Effector memory CD4-positive, alpha-beta T cell (primary cell): ENCODE results near the gene ZNF382.
A peak's percentile ranks its signal among the peaks of the same experiment; 100 is the strongest.

Source experiments
- DNase-seq, 3 donors: peaks; one replicate each; pipeline ENCODE4 v3.0.0-alpha.2; 2020
- H3K27ac ChIP-seq: 2 replicates; pipeline ENCODE4 v1.7.0; 2013; ENCODE audit warnings: mild to moderate bottlenecking, low read length, moderate library complexity; ENCODE audit not compliant: insufficient read depth, poor library complexity, severe bottlenecking
- H3K27me3 ChIP-seq: replicated peaks from 2 replicates; pipeline ENCODE4 v1.7.0; 2013; ENCODE audit warnings: mild to moderate bottlenecking, low read length; ENCODE audit not compliant: insufficient read depth, control insufficient read depth, poor library complexity, severe bottlenecking
- H3K36me3 ChIP-seq: 2 replicates; pipeline ENCODE4 v1.7.0; 2013; ENCODE audit warnings: mild to moderate bottlenecking, low read length, moderate library complexity; ENCODE audit not compliant: control insufficient read depth, insufficient read depth
- H3K4me1 ChIP-seq: 2 replicates; pipeline ENCODE4 v1.7.0; 2013; ENCODE audit warnings: low read length, mild to moderate bottlenecking; ENCODE audit not compliant: control insufficient read depth, insufficient read depth, poor library complexity, severe bottlenecking
- H3K4me3 ChIP-seq: 2 replicates; pipeline ENCODE4 v1.7.0; 2013; ENCODE audit warnings: low read length, low read depth, mild to moderate bottlenecking; ENCODE audit not compliant: insufficient read depth, poor library complexity, severe bottlenecking
- H3K9me3 ChIP-seq: 2 replicates; pipeline ENCODE4 v1.7.0; 2013; ENCODE audit warnings: mild to moderate bottlenecking, low read length, moderate library complexity; ENCODE audit not compliant: control insufficient read depth

The ZNF382 gene

DNA sequence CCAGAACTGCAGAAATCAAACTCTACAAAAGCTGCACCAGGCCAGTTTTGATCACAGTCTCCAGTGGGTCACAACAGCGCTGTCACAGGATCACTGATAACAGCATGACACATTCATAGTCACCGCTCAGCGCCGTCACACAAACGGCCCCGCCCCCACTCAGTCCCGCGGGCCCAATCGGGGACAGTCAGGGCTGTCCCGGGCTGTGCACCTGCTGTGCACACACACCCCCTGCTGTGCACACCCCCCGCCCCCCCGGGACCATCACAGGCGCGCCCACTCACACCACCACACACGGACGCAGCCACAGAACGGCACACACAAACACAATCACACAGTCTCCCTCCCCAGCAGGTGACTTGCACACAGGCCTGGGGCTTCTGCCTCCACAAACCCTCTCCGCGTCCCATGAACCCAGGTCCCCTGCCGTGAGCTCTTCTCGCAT lies 435 bp upstream of the ZNF382 start:
- peak; percentile 74 to 83 (median 79) for DNase-seq
- H3K27me3 ChIP-seq, result no peaks in the 10 kb centered on the region
- peaks cover 4% of the 10 kb centered on the region for H3K9me3 ChIP-seq
- peak overlapping the region; percentile 89 for H3K27ac ChIP-seq
- H3K36me3 ChIP-seq, result peaks cover 9% of the 10 kb centered on the region
- peak overlapping the region; percentile 73 for H3K4me3 ChIP-seq
- H3K4me1 ChIP-seq, result peaks cover 10% of the 10 kb centered on the region

- Histone ChIP-seq H3K9me3 (peaks cover 4% of the 10 kb centered on the region), H3K36me3 (peaks cover 20% of the 10 kb centered on the region), H3K27ac (peak overlapping the region; percentile 89), H3K27me3 (no peaks in the 10 kb centered on the region), H3K4me1 (peaks cover 10% of the 10 kb centered on the region), H3K4me3 (peak overlapping the region; percentile 73)
- DNase-seq, result no peak
Observed at GRCh38 chr19:36605877-36606478, 865 bp downstream of the ZNF382 start.

- Histone ChIP-seq H3K4me1 (no peaks in the 10 kb centered on the region), H3K4me3 (no peak overlapping the region), H3K27ac (no peak overlapping the region), H3K27me3 (no peaks in the 10 kb centered on the region), H3K9me3 (peaks cover 65% of the 10 kb centered on the region), H3K36me3 (peaks cover 6% of the 10 kb centered on the region)
- no peak for DNase-seq
Observed at GRCh38 chr19:36627057-36627456, 21.9 kb downstream of the ZNF382 start.

GRCh38 chr19:36635342-36635741 lies 30.2 kb downstream of the ZNF382 start:
- Histone ChIP-seq H3K4me1 (no peaks in the 10 kb centered on the region), H3K27me3 (no peaks in the 10 kb centered on the region), H3K9me3 (peaks cover 65% of the 10 kb centered on the region), H3K27ac (no peak overlapping the region), H3K4me3 (no peak overlapping the region), H3K36me3 (peaks cover 15% of the 10 kb centered on the region)
- DNase-seq, result no peak

DNA sequence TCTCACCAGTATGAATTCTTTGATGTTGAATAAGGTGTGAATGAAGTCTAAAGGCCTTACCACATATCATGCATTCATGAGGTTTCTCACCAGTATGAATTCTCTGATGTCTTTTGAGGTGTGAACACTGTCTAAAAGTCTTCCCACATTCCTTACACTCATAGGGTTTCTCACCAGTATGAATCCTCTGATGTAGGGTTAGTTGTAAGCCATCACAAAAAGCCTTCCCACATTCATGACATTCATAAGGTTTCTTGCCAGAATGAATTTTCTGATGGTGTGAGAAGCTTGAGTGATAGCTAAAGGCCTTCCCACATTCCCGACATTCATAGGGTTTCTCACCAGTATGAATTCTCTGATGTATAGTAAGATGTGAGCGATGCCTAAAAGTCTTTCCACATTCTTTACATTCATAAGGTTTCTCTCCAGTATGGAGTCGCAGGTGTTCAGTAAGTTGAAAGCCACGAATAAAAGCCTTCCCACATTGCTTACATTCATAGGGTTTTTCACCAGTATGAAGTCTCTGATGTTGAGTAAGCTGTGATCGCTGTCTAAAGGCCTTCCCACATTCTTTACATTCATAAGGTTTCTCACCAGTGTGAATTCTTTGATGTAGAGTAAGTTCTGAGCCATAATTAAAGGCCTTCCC lies 33.9 kb downstream of the ZNF382 start:
- H3K4me1 ChIP-seq, result no peaks in the 10 kb centered on the region
- peak overlapping the region; percentile 7 for H3K4me3 ChIP-seq
- no peak for DNase-seq
- no peak overlapping the region for H3K27ac ChIP-seq
- peaks cover 70% of the 10 kb centered on the region for H3K9me3 ChIP-seq
- peaks cover 20% of the 10 kb centered on the region for H3K36me3 ChIP-seq
- H3K27me3 ChIP-seq, result no peaks in the 10 kb centered on the region

DNA sequence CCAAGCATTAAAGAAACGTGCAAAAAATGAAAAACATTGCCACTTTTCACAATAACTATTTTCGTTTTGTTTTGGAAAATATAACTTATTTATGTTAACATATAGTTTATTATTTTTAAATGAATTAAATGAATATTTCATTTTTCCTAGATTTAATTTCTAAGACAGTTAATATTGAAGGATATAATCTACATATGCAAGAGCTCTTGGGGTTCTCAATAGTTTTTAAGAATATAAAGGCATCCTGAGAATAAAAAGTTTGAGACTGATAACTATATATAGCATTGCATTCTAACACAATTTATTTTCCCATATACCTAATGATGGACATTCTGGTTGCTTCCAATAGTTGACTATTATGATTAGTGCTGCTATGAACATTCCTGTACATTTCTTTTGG lies 41.6 kb downstream of the ZNF382 start:
- Histone ChIP-seq H3K36me3 (peaks cover 45% of the 10 kb centered on the region), H3K4me3 (no peak overlapping the region), H3K4me1 (no peaks in the 10 kb centered on the region), H3K27ac (no peak overlapping the region), H3K9me3 (peaks cover 40% of the 10 kb centered on the region), H3K27me3 (no peaks in the 10 kb centered on the region)
- DNase-seq, result no peak

DNA sequence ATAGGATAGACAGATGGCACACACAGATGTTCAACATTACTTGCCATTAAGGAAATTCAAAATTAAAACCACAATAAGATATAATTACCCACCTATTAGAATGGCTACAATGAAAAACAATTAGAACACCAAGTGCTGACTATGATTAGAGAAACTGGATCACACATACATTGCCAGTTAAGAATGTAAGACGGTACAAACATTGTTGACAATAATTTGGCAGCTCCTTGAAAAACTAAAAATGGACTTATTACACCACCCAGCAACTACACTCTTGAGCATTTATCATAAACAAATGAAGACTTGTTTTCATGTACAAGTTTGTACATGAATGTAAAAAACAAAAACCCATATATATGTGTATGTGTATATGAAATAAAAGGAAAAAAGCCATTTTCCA lies 47.8 kb downstream of the ZNF382 start:
- Histone ChIP-seq H3K9me3 (peaks cover 14% of the 10 kb centered on the region), H3K27me3 (no peaks in the 10 kb centered on the region), H3K27ac (no peak overlapping the region), H3K4me1 (no peaks in the 10 kb centered on the region), H3K36me3 (peaks cover 78% of the 10 kb centered on the region), H3K4me3 (no peak overlapping the region)
- no peak for DNase-seq

DNA sequence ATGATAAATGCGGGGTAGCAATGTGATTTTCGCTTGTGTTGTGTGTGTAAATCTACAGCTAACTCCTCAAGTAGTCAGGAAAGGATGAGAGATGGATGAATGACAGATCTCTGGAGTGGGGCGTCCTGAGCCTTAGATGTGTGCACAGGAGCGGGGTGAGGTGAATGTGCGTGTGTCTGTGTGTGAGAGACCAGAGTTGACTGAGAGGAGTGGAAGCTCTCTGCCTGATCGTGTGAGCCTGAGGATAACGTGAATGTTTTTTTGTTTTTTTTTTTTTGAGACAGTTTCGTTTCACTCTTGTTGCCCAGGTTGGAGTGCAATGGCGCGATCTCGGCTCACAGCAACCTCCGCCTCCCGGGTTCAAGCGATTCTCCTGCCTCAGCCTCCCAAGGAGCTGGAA lies 60.7 kb downstream of the ZNF382 start:
- no peak for DNase-seq
- Histone ChIP-seq H3K4me3 (peak overlapping the region; percentile 95), H3K9me3 (no peaks in the 10 kb centered on the region), H3K4me1 (no peaks in the 10 kb centered on the region), H3K36me3 (peaks cover 30% of the 10 kb centered on the region), H3K27me3 (no peaks in the 10 kb centered on the region), H3K27ac (no peak overlapping the region)

DNA sequence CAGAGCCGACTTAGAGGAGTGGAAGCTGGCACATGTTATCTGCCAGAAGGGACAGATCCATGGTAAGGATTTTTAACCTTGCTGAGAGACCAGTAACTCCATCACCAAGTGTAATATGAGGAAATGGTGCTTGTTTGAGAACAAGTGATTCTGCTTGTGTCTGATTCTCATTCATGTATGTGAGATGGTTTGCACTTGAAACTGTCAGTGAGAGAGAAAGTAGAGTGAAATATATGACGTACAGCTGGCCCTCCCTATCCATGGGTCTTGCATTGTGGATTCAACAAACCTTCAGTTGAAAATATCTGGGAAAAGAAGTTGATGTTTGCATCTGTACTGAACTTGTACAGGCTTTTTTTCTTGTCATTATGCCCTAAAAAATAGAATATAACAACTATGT lies 63.5 kb downstream of the ZNF382 start:
- H3K27me3 ChIP-seq, result no peaks in the 10 kb centered on the region
- H3K4me1 ChIP-seq, result no peaks in the 10 kb centered on the region
- H3K36me3 ChIP-seq, result peaks cover 31% of the 10 kb centered on the region
- H3K27ac ChIP-seq, result no peak overlapping the region
- DNase-seq, result no peak
- no peak overlapping the region for H3K4me3 ChIP-seq
- H3K9me3 ChIP-seq, result no peaks in the 10 kb centered on the region

- H3K9me3 ChIP-seq, result no peaks in the 10 kb centered on the region
Observed at GRCh38 chr19:36672368-36672767, 67.3 kb downstream of the ZNF382 start.

More at GRCh38 chr19:36672368-36672767, 67.3 kb downstream of the ZNF382 start:
- no peaks in the 10 kb centered on the region for H3K4me1 ChIP-seq
- H3K4me3 ChIP-seq, result no peak overlapping the region
- no peak for DNase-seq
- H3K27me3 ChIP-seq, result no peaks in the 10 kb centered on the region
- no peak overlapping the region for H3K27ac ChIP-seq
- peaks cover 17% of the 10 kb centered on the region for H3K36me3 ChIP-seq
